ELR (cell line): Measurements from ENCODE around the gene NT5DC1.

Experiments
- DNase-seq: peaks from one replicate; pipeline ENCODE4 v3.0.0-alpha.2; 2015; ENCODE audit warnings: low read depth

NT5DC1 gene

GRCh38 chr6:116100419-116101301 lies at the start of gene NT5DC1:
TSS of gene NT5DC1 (plus strand) at chr6:116100853. CDS start at chr6:116100931, 78 bp downstream.
- peak; percentile 88 for DNase-seq

- DNase-seq, result no peak
Measured at GRCh38 chr6:116051244-116051643, 49.4 kb upstream of the NT5DC1 start.

- no peak for DNase-seq
Measured at GRCh38 chr6:116055513-116055912, 45.1 kb upstream of the NT5DC1 start.

DNA sequence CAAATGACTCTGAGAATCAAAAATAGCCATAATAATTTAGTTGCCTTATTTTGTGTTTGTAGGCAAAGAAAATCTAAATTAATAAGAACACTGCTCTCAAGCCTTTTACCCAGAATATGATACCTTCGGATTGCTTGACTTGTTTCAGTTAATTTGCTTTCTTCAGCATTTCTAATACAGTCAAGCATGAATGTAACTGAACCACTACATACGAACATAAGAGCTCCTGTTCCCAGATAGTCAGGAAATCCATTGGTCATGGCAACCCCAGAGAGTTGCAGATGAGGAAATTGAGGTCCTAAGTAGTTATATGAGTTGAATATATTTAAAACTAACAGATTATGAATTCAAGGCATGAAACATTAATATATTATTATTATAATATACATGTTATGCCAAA lies 42.9 kb upstream of the NT5DC1 start:
- DNase-seq, result no peak

GRCh38 chr6:116059713-116060571 lies 40.7 kb upstream of the NT5DC1 start:
- DNase-seq, result no peak

DNA sequence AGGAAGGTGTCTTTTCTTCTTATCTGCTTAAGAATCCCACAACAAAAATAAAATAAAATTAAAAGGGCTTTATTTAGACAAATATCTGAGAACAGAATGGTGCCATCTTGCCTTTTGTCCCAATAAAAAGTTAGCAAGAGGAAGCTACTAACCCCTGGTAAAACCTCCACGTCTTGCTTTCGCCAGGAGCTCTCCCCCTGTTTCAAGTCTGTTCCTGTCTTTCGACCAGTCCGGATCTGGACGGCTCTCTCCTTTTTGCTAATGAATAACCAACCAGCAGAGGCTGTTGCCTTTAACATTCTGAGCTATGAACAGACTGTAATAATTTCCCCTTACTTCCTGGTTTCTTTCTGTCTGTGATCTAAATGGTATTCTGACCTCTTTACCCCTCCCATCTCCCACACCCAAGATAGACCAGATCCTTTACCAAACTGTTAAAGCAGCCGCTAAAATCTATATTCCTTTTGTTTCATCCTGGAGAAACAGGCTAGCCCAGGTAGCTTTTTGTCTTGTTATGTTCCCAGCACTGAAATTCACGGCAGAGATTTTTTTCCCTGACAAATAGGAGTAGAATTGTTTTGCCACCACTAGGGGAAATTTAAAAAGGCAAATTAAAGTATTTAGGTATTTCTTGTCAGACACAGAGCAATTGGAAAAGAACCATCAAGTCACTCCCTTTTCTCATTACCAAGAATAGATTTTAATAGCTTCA lies 39.9 kb upstream of the NT5DC1 start, which contains the start of gene FRK:
Gene FRK, minus strand, starts transcription at position 320 of the 712 bp plus-strand sequence. CDS start 580 bp downstream, outside the sequence.
- DNase-seq, result no peak

GRCh38 chr6:116062496-116062895 lies 38.2 kb upstream of the NT5DC1 start:
- no peak for DNase-seq

DNA sequence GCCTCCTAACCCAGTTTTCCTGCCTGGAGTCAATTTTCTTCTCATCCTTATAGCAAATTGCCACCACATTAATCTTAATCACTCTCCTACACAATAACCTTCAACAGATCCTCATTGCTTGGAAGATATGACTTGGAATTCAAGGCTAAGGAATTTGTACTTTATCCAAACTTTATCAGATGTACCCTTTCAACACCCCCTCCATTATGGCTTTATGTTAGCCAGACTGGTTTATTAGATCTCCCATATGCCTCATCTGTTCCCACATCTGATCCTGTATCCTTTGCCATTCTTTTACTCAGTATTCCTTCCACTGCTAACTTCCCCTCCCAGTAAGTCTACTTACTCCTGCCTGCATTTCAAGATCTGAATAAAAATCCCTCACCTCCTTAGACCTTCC lies 36.0 kb upstream of the NT5DC1 start:
- no peak for DNase-seq

DNA sequence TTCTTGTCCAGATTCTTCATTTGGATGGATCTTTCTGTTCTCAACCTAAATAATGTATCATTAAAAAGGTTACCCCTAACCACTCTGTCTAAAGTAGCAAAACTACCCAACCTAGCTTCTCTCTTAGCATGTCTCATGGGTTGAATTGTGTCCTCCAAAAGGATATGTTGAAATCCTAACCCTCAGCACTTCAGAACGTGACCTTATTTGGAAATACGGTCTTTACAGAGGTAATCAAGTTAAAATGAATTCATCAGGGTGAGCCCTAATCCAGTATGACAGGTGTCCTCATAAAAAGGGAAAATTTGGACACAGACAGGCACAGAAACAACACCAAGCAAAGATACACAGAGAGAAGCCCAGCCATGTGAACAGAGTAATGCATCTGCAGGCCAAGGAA lies 33.9 kb upstream of the NT5DC1 start:
- DNase-seq, result no peak

DNA sequence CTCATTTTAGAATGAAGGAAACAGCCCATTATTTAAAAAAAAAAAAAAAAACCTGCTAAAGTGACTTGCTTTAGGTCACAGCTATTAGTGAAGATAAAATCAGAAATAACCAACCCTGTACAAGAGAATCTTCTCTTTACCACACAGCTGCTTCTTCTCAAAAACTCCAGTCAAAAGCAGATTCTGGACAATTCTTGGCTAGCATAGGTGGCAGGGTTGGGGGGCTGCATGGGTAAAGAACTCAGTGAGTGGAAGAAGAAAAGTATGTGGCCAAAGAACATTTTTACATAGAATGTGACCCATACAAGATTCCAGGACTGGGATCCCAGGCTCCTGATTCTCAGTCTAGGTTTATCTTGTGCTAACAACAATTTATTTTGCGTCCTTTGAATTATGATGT lies 30.6 kb upstream of the NT5DC1 start:
- no peak for DNase-seq

DNA sequence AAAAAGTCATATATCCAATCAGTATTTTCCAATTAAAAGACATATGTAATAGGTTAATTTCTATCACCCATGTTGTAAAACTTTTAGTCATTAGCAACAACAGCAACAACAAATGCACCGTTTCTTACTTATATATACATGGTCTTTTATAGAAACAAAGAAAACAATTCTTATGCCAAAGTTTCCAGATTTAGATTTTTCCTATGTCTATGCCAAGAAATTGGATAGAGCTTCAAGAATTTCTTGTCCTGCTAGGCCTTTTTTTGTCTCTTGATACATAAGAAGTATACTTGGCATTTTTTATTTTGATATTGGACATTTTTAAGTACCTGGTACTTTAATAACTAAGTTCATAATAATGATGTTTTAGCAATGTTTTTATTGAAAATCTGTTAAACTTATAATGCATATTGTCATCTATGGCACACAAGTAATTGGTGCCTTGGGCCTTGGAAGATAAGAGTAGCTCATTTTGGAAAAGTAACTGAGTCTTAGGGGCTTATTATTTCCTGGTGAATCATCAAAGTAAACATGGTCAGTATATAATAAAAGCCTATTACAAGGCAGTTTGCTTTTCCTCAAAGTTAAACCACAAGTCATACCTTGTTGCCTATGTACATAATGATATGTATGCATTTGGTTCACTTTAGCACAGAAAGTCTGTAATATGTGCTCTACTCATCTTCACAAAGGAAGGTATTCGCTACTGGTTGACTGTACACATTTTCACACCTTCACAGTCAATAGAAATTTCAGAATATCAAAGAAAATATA lies 29.9 kb upstream of the NT5DC1 start:
- DNase-seq, result peak; percentile 49

- no peak for DNase-seq
Measured at GRCh38 chr6:116072368-116072767, 28.3 kb upstream of the NT5DC1 start.

GRCh38 chr6:116073765-116074440 lies 26.8 kb upstream of the NT5DC1 start:
- peak; percentile 96 for DNase-seq

- DNase-seq, result no peak
Measured at GRCh38 chr6:116074732-116075390, 25.8 kb upstream of the NT5DC1 start.

- no peak for DNase-seq
Measured at GRCh38 chr6:116078522-116078921, 22.1 kb upstream of the NT5DC1 start.

GRCh38 chr6:116078945-116079344 lies 21.7 kb upstream of the NT5DC1 start:
- no peak for DNase-seq

DNA sequence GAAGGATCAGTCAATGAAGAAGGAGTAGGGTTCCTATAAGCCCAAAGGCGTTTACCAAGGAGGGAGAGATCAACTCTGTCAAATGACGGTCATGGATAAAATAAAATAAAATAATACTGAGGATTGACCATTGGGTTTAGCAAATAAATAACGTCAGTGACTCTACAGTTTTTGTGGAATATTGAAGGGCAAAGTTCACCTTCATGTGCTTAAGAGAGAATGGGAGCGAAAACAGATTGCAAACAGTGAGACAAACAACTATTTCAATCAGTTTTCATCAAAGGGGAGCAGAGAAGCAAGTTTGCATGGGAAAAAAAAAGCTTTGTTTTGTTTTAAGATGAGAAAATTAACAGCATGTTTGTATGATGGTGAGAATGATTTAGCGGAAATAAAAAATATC lies 17.6 kb upstream of the NT5DC1 start:
- no peak for DNase-seq

GRCh38 chr6:116084284-116084683 lies 16.4 kb upstream of the NT5DC1 start:
- no peak for DNase-seq

DNA sequence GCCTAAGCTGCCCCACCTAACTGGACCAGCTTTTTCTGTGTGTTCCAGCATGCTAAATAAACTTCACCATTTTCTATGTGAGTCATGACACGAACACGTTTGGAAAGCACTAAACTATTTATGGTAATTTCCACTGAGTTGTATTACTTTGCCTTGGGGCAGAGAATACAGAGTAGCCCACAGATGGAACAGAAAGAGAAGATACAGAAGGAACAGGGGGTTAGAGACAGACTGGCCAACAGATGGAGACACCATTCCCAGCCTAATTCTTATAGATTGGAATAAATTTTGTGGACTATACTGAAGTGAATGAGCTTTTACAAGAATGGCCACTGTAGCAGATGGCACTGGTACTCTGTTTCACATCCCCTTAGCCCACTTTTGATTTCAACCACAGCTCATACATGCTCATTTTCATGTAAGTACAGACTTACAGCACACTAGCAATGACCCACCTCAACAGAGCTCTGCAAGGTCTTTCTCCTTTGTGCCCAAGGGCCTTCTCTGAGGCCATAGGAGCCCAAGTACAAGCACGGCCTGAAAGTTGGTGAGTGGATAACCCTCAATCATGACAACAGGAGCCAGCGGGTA lies 13.1 kb upstream of the NT5DC1 start:
- DNase-seq, result peak; percentile 90

DNA sequence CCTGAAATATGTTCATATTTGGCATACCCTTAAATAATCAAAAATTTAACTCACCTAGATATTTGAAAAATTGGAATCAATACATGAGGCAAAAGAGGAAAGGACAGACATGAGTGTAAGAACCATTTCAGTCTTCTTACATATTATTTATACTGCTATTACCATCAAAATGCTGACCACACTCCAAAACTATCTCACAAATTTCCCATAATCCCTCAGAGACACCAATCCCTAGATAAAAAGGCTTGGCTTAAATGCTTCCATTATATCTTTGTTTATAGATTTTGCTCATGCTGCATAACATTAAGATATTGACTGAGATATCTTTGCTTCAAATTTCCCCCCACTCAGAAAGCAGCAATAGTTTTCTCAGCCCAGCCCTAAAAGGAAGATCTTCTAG lies 11.7 kb upstream of the NT5DC1 start:
- DNase-seq, result no peak
